IMR-90 (cell line): ENCODE measurements around the gene HVCN1. TPM values are rescaled to one million over a fixed set of nuclear protein-coding genes. Genes with fewer than 3 reads are reported as not detected.

Experiments used
- ATAC-seq: fragments of 200-7000 bp; cut with Tn5 transposase; 2 replicates; pipeline ENCODE4 v1.9.1; 2020; ENCODE audit warnings: low read depth, mild to moderate bottlenecking, moderate library complexity
- BruUV-seq: library from RNA; stranded (reverse); fragments of 400-500 nt; replicated peaks from 2 replicates; lab custom pipeline; 2021; lab: Mats Ljungman, UMichigan
- CTCF ChIA-PET: fragments of 300-600 bp; formaldehyde crosslinking; extraction: SDS; loops from one replicate; lab custom pipeline; 2021; ENCODE audit warnings: antibody characterized with exemption; lab: Yijun Ruan, JAX
- POLR2A ChIA-PET: fragments of 300-600 bp; sonication (Branson Sonifier 250); formaldehyde crosslinking; loops from one replicate; lab custom pipeline; 2022; ENCODE audit warnings: antibody characterized with exemption; ENCODE audit not compliant: unreplicated experiment; lab: Charles Lee
- DNase-seq: peaks from one replicate; pipeline ENCODE4 v3.0.0; 2013
- H2AFZ ChIP-seq: replicated peaks from 2 replicates; pipeline ENCODE3; 2013; ENCODE audit warnings: low read length, mild to moderate bottlenecking; ENCODE audit not compliant: poor library complexity
- H2AK5ac ChIP-seq: 2 replicates; pipeline ENCODE4 v1.6.1; 2013; ENCODE audit warnings: low read depth, low read length, inconsistent platforms
- H2AK9ac ChIP-seq: replicated peaks from 2 replicates; pipeline ENCODE3; 2013; ENCODE audit warnings: mild to moderate bottlenecking, low read depth, low read length, moderate library complexity; ENCODE audit not compliant: poor library complexity
- H2BK120ac ChIP-seq: 2 replicates; pipeline ENCODE4 v1.6.1; 2013; ENCODE audit warnings: low read depth, low read length, inconsistent platforms
- H2BK15ac ChIP-seq: 3 replicates; pipeline ENCODE4 v1.6.1; 2013; ENCODE audit warnings: low read depth, low read length, inconsistent platforms
- H2BK20ac ChIP-seq: 2 replicates; pipeline ENCODE4 v1.6.1; 2013; ENCODE audit warnings: low read depth, mild to moderate bottlenecking, inconsistent platforms, low read length, moderate library complexity
- H2BK5ac ChIP-seq: 2 replicates; pipeline ENCODE4 v1.6.1; 2013; ENCODE audit warnings: mild to moderate bottlenecking, low read depth, low read length, inconsistent platforms; ENCODE audit not compliant: poor library complexity, severe bottlenecking
- H3K14ac ChIP-seq: replicated peaks from 2 replicates; pipeline ENCODE4 v1.6.1; 2013; ENCODE audit warnings: low read depth, low read length, inconsistent platforms
- H3K18ac ChIP-seq: 2 replicates; pipeline ENCODE4 v1.6.1; 2013; ENCODE audit warnings: low read depth, low read length, control low read depth
- H3K23ac ChIP-seq: 2 replicates; pipeline ENCODE4 v1.6.1; 2013; ENCODE audit warnings: low read depth, low read length, inconsistent platforms
- H3K27ac ChIP-seq: 2 replicates; pipeline ENCODE4 v1.5.1; 2013; ENCODE audit warnings: mild to moderate bottlenecking, control low read depth, low read length; ENCODE audit not compliant: insufficient read depth
- H3K27me3 ChIP-seq: 2 replicates; pipeline ENCODE4 v1.6.1; 2013; ENCODE audit warnings: low read length; ENCODE audit not compliant: control insufficient read depth, insufficient read depth
- H3K36me3 ChIP-seq: 2 replicates; pipeline ENCODE4 v1.6.1; 2013; ENCODE audit warnings: low read length, mixed read lengths; ENCODE audit not compliant: control insufficient read depth, insufficient read depth
- H3K4ac ChIP-seq: 2 replicates; pipeline ENCODE4 v1.6.1; 2013; ENCODE audit warnings: low read depth, low read length, inconsistent platforms
- H3K4me1 ChIP-seq: 2 replicates; pipeline ENCODE4 v1.6.1; 2013; ENCODE audit warnings: low read length, mixed read lengths; ENCODE audit not compliant: control insufficient read depth, insufficient read depth
- H3K4me2 ChIP-seq: 2 replicates; pipeline ENCODE4 v1.6.1; 2013; ENCODE audit warnings: low read depth, mild to moderate bottlenecking, control low read depth, low read length, moderate library complexity
- H3K4me3 ChIP-seq: 2 replicates; pipeline ENCODE4 v1.5.1; 2013; ENCODE audit warnings: low read depth, mild to moderate bottlenecking, control low read depth, low read length, moderate library complexity; ENCODE audit not compliant: insufficient read depth
- H3K56ac ChIP-seq: 2 replicates; pipeline ENCODE4 v1.6.1; 2013; ENCODE audit warnings: low read length, inconsistent platforms; ENCODE audit not compliant: insufficient read depth; ENCODE audit errors: extremely low read depth
- H3K79me1 ChIP-seq, 2 experiments: 2 replicates each; pipeline ENCODE4 v1.6.1; 2013; ENCODE audit warnings: low read length in 2 of 2, inconsistent platforms in 1 of 2, low read depth in 1 of 2
- H3K9ac ChIP-seq: 2 replicates; pipeline ENCODE4 v1.6.1; 2013; ENCODE audit warnings: low read depth, low read length, control low read depth
- H3K9me1 ChIP-seq: 2 replicates; pipeline ENCODE4 v1.6.1; 2013; ENCODE audit warnings: low read length, inconsistent platforms; ENCODE audit not compliant: insufficient read depth
- H3K9me3 ChIP-seq: 2 replicates; pipeline ENCODE4 v1.6.1; 2013; ENCODE audit warnings: low read length; ENCODE audit not compliant: control insufficient read depth, insufficient read depth
- H4K20me1 ChIP-seq: 2 replicates; pipeline ENCODE4 v1.6.1; 2013; ENCODE audit warnings: low read length, inconsistent platforms; ENCODE audit not compliant: insufficient read depth
- H4K5ac ChIP-seq: 2 replicates; pipeline ENCODE4 v1.6.1; 2013; ENCODE audit warnings: mild to moderate bottlenecking, low read depth, low read length, control low read depth
- H4K8ac ChIP-seq, 2 experiments: 2 replicates each; pipeline ENCODE4 v1.6.1; 2013; ENCODE audit warnings: low read depth in 2 of 2, low read length in 2 of 2, control low read depth in 1 of 2, inconsistent platforms in 1 of 2
- H4K91ac ChIP-seq: 2 replicates; pipeline ENCODE4 v1.6.1; 2013; ENCODE audit warnings: low read depth, low read length, inconsistent platforms; ENCODE audit not compliant: insufficient read depth
- BHLHE40 ChIP-seq: fragments of 150-350 bp; IDR thresholded peaks from 2 replicates; pipeline ENCODE4 v1.6.1; 2016; ENCODE audit warnings: mild to moderate bottlenecking, low read depth, low read length
- CTCF ChIP-seq: conservative IDR thresholded peaks from 2 replicates; pipeline ENCODE4 v1.5.1; 2012; ENCODE audit warnings: mild to moderate bottlenecking, low read depth, low read length, improper control_type of control experiment
- ELK1 ChIP-seq: fragments of 150-350 bp; IDR thresholded peaks from 2 replicates; pipeline ENCODE4 v1.6.1; 2016; ENCODE audit warnings: low read depth, mild to moderate bottlenecking, low read length, moderate library complexity, borderline replicate concordance
- FOS ChIP-seq: fragments of 150-350 bp; IDR thresholded peaks from 2 replicates; pipeline ENCODE4 v1.6.1; 2016; ENCODE audit warnings: low read depth, low read length
- MAFK ChIP-seq: IDR thresholded peaks from 2 replicates; pipeline ENCODE4 v1.6.1; 2012; ENCODE audit warnings: low read depth, low read length, improper control_type of control experiment
- MXI1 ChIP-seq: IDR thresholded peaks from 2 replicates; pipeline ENCODE4 v1.6.1; 2012; ENCODE audit warnings: low read depth, mild to moderate bottlenecking, low read length, moderate library complexity, borderline replicate concordance
- NFE2L2 ChIP-seq: fragments of 150-350 bp; IDR thresholded peaks from 2 replicates; pipeline ENCODE4 v1.6.1; 2016; ENCODE audit warnings: low read depth, mild to moderate bottlenecking, low read length
- RFX5 ChIP-seq: IDR thresholded peaks from 2 replicates; pipeline ENCODE4 v1.8.0; 2012; ENCODE audit warnings: low read depth, mild to moderate bottlenecking, low read length, moderate library complexity
- WGBS, 2 experiments: methylation state at CpG; one replicate each; pipeline versions ENCODE4 v1.1.5 to v1.1.7; 2013; ENCODE audit warnings: missing lambda C conversion rate in 2 of 2; ENCODE audit not compliant: insufficient read length in 1 of 2; ENCODE audit errors: extremely low coverage in 2 of 2; 5-methylcytosine and 5-hydroxymethylcytosine counted together
- dilution Hi-C: fragments of 300-500 bp; cut with HindIII; formaldehyde crosslinking; loops from one replicate; pipeline ENCODE4 v1.14.3; 2018; ENCODE audit warnings: low sequenced_read_pairs; ENCODE audit not compliant: unreplicated experiment
- in situ Hi-C: fragments of 300-500 bp; cut with MboI; formaldehyde crosslinking; loops from 3 replicates; pipeline ENCODE4 v1.14.3; 2019; ENCODE audit warnings: low sequenced_read_pairs, inconsistent platforms, mixed read lengths
- intact Hi-C: fragments of 100-400 bp; cut with micrococcal nuclease; formaldehyde crosslinking; loops from 2 replicates; pipeline ENCODE4 v1.10.0; 2022
- polyA plus RNA-seq, 3 experiments: library from polyadenylated mRNA; depleted of rRNA; stranded (reverse); fragments of >200 nt; gene quantifications; 2 replicates each; pipeline ENCODE4 v1.2.3, GENCODE V29; 2012; ENCODE audit warnings: low replicate concordance in 1 of 3
- total RNA-seq: library from RNA; depleted of rRNA; stranded (reverse); fragments of >200 nt; gene quantifications from 2 replicates; pipeline ENCODE4 v1.2.3, GENCODE V29; 2012

HVCN1 gene
- total and polyA plus RNA-seq, 2 of the 4 experiments (the other 2 are of a cell fraction) = 1.9 to 2.0 TPM

GRCh38 chr12:110670161-110670701, 18.7 kb downstream of the HVCN1 start:
- no TSS peak for BruUV-seq
- Histone ChIP-seq H3K4ac (no peak overlapping the region), H3K23ac (no peak overlapping the region), H3K9ac (no peak overlapping the region), H2AK5ac (no peak overlapping the region), H3K18ac (no peak overlapping the region), H2BK5ac (no peak overlapping the region), H3K56ac (no peak overlapping the region), H3K9me3 (no peaks in the 10 kb centered on the region; the same call in 1 of the 2 replicates), H2AFZ (no peak overlapping the region), H3K27ac (no peak overlapping the region), H2BK15ac (no peak overlapping the region), H3K4me3 (no peak overlapping the region), H3K4me2 (no peak overlapping the region), H3K36me3 (no peaks in the 10 kb centered on the region), H4K8ac (no peak overlapping the region), H4K20me1 (no peaks in the 10 kb centered on the region), H4K5ac (no peak overlapping the region), H3K27me3 (peaks cover 9% of the 10 kb centered on the region; the same call in 1 of the 2 replicates), H2BK120ac (no peak overlapping the region), H3K4me1 (no peaks in the 10 kb centered on the region), H3K79me1 (no peaks in the 10 kb centered on the region), H2BK20ac (no peak overlapping the region), H3K9me1 (no peaks in the 10 kb centered on the region), H4K91ac (no peak overlapping the region), H2AK9ac (no peak overlapping the region), H3K14ac (no peak overlapping the region)
- no peak for DNase-seq
- POLR2A ChIA-PET = interaction anchor here (0.6 kb wide), 1 partner anchor 10 kb away, joined by 3 read pairs; no protein-coding TSS in a partner anchor
- WGBS, 2 experiments = no CpG with 5 or more reads among the region's 4 CpGs
- in situ Hi-C loops = no loop called here
- intact Hi-C loops = no loop called here
- no peak for ATAC-seq
- dilution Hi-C loops = no loop called here
- TF ChIP-seq RFX5 (no peak), FOS (no peak), MXI1 (no peak), NFE2L2 (no peak), MAFK (no peak), CTCF (no peak), BHLHE40 (no peak), ELK1 (no peak)
- CTCF ChIA-PET = no interaction called here
